BJ (cell line): Measurements from ENCODE around the gene ZNF888. TPM values are rescaled to one million over a fixed set of nuclear protein-coding genes. Genes with fewer than 3 reads are reported as not detected.
"Not testable (repeated sequence)": the region's sequence is repeated elsewhere in the genome, so short reads cannot be mapped to it uniquely, and the experiment has no call there.

Experiments
- CTCF ChIA-PET: fragments of 350-600 bp; formaldehyde crosslinking; extraction: SDS; loops from one replicate; lab custom pipeline; 2021; ENCODE audit warnings: antibody characterized with exemption, inconsistent platforms; lab: Yijun Ruan, JAX
- POLR2A ChIA-PET: fragments of 300-600 bp; sonication (Branson Sonifier 250); formaldehyde crosslinking; extraction: SDS; loops from one replicate; lab custom pipeline; 2021; ENCODE audit warnings: antibody characterized with exemption; lab: Charles Lee
- DNase-seq: peaks from one replicate; pipeline ENCODE4 v3.0.0-alpha.2; 2011; ENCODE audit warnings: low read depth
- H3K27me3 ChIP-seq: 2 replicates; pipeline ENCODE4 v1.6.0; 2011; ENCODE audit warnings: low read length; ENCODE audit not compliant: control insufficient read depth, insufficient read depth
- H3K36me3 ChIP-seq: 2 replicates; pipeline ENCODE4 v1.5.1; 2011; ENCODE audit warnings: low read length; ENCODE audit not compliant: control insufficient read depth, insufficient read depth
- H3K4me3 ChIP-seq: 2 replicates; pipeline ENCODE4 v1.5.1; 2011; ENCODE audit warnings: low read depth, mild to moderate bottlenecking, control low read depth, low read length
- CTCF ChIP-seq: IDR thresholded peaks from 2 replicates; pipeline ENCODE4 v1.5.1; 2011; ENCODE audit warnings: low read depth, mild to moderate bottlenecking, control low read depth, inconsistent platforms, low read length, moderate library complexity; ENCODE audit not compliant: insufficient read depth
- polyA plus RNA-seq: library from polyadenylated mRNA; depleted of rRNA; stranded (reverse); fragments of >200 nt; gene quantifications from 2 replicates; pipeline ENCODE4 v1.2.3, GENCODE V29; 2011

Gene ZNF888
- polyA plus RNA-seq, 1 experiment: 1.1 TPM

GRCh38 chr19:52923778-52924593 lies 758 bp upstream of the ZNF888 start:
- no peak for TF ChIP-seq CTCF
- DNase-seq: no peak
- no peaks in the 10 kb centered on the region for H3K27me3 ChIP-seq
- H3K4me3 ChIP-seq: peak overlapping the region; percentile 60
- CTCF ChIA-PET: no interaction called here
- POLR2A ChIA-PET: no interaction called here
- H3K36me3 ChIP-seq: no peaks in the 10 kb centered on the region; the same call in none of the 2 replicates

GRCh38 chr19:52917531-52917930 lies 5.7 kb downstream of the ZNF888 start:
- Histone ChIP-seq H3K36me3 (no peaks in the 10 kb centered on the region), H3K27me3 (no peaks in the 10 kb centered on the region), H3K4me3 (no peak overlapping the region)
- DNase-seq: no peak
- CTCF ChIA-PET: no interaction called here
- no peak for TF ChIP-seq CTCF
- POLR2A ChIA-PET: no interaction called here

- TF ChIP-seq CTCF: no peak
- POLR2A ChIA-PET: no interaction called here
- CTCF ChIA-PET: no interaction called here
- Histone ChIP-seq H3K4me3 (no peak overlapping the region), H3K36me3 (peaks cover 2% of the 10 kb centered on the region; the same call in 1 of the 2 replicates), H3K27me3 (no peaks in the 10 kb centered on the region)
- no peak for DNase-seq
Measured at GRCh38 chr19:52910648-52911047, 12.6 kb downstream of the ZNF888 start.

- CTCF ChIA-PET, H3K36me3 ChIP-seq, POLR2A ChIA-PET, H3K4me3 ChIP-seq, DNase-seq, H3K27me3 ChIP-seq: not testable (repeated sequence)
Measured at GRCh38 chr19:52904052-52904780, 19.0 kb downstream of the ZNF888 start.

- H3K36me3 ChIP-seq: peaks cover 2% of the 10 kb centered on the region; the same call in 1 of the 2 replicates
- no peak for DNase-seq
- CTCF ChIA-PET: interaction anchor here (1.1 kb wide), 1 partner anchor 86 kb away, joined by 3 read pairs; no protein-coding TSS in a partner anchor
- H3K4me3 ChIP-seq: no peak overlapping the region
- no peak for TF ChIP-seq CTCF
- POLR2A ChIA-PET: no interaction called here
- H3K27me3 ChIP-seq: no peaks in the 10 kb centered on the region
Measured at GRCh38 chr19:52901842-52902241, 21.4 kb downstream of the ZNF888 start.

- H3K36me3 ChIP-seq, DNase-seq, H3K27me3 ChIP-seq, CTCF ChIA-PET, H3K4me3 ChIP-seq, POLR2A ChIA-PET: not testable (repeated sequence)
Measured at GRCh38 chr19:52898596-52898995, 24.6 kb downstream of the ZNF888 start.
